HCT116 (cell line): ENCODE results near the gene MMP12. TPM values are rescaled to one million over a fixed set of nuclear protein-coding genes. Genes with fewer than 3 reads are reported as not detected.

Experiments
- ATAC-seq: fragments of 200-7000 bp; cut with Tn5 transposase; 2 replicates; pipeline ENCODE4 v1.9.1; 2020; ENCODE audit warnings: mild to moderate bottlenecking, moderate library complexity
- BruUV-seq: library from RNA; stranded (reverse); fragments of 400-500 nt; replicated peaks from 2 replicates; lab custom pipeline; 2021; lab: Mats Ljungman, UMichigan
- CTCF ChIA-PET: fragments of 300-600 bp; sonication (Branson Sonifier 250); formaldehyde crosslinking; loops from one replicate; lab custom pipeline; 2021; ENCODE audit warnings: antibody characterized with exemption; lab: Charles Lee
- POLR2A ChIA-PET: fragments of 300-600, 350-600 bp; sonication (Branson Sonifier 250); formaldehyde crosslinking; loops from one replicate; lab custom pipeline; 2021; ENCODE audit warnings: antibody characterized with exemption; lab: Charles Lee
- RAD21 ChIA-PET, 2 experiments: fragments of 300-600 bp; sonication (Branson Sonifier 250); formaldehyde crosslinking; loops; one replicate each; lab custom pipeline; 2023; ENCODE audit warnings: low total read pairs in 2 of 2; ENCODE audit not compliant: uncharacterized antibody in 2 of 2, unreplicated experiment in 2 of 2, low non-redundant PET in 1 of 2; lab: Charles Lee
- DNase-seq: peaks from one replicate; pipeline ENCODE4 v3.0.0-alpha.2; 2010; ENCODE audit warnings: low read depth, low spot score
- H2AFZ ChIP-seq: fragments of 200-600 bp; shearing (Covaris generic), sonication (generic); 2 replicates; pipeline ENCODE4 v1.6.1; 2017; ENCODE audit warnings: low read depth, mixed run types, mixed read lengths, antibody characterized with exemption, low read length; ENCODE audit not compliant: poor library complexity, severe bottlenecking
- H3K27ac ChIP-seq: 2 replicates; pipeline ENCODE4 v1.5.1; 2012; ENCODE audit warnings: low read depth, low read length
- H3K27me3 ChIP-seq: fragments of 200-600 bp; sonication (generic); 2 replicates; pipeline ENCODE4 v1.6.1; 2016; ENCODE audit warnings: mixed run types, low read length, mixed read lengths; ENCODE audit not compliant: insufficient read depth
- H3K36me3 ChIP-seq, 2 experiments: fragments of 200-500 bp in 1 of 2; fragments of 200-600 bp in 1 of 2; sonication (Bioruptor generic) in 1 of 2; sonication (generic) in 1 of 2; 2 replicates each; pipeline versions ENCODE4 v1.5.1 to v1.6.1; 2014 to 2016; ENCODE audit warnings: low read length in 2 of 2, inconsistent platforms in 1 of 2, mixed read lengths in 1 of 2, mixed run types in 1 of 2; ENCODE audit not compliant: insufficient read depth in 2 of 2, control insufficient read depth in 1 of 2
- H3K4me1 ChIP-seq, 2 experiments: fragments of 200-600 bp in 1 of 2; sonication (generic) in 1 of 2; 2 replicates each; pipeline versions ENCODE4 v1.5.1 to v1.6.1; 2012 to 2017; ENCODE audit warnings: low read length in 2 of 2, inconsistent platforms in 1 of 2, mild to moderate bottlenecking in 1 of 2, mixed read lengths in 1 of 2, mixed run types in 1 of 2, moderate library complexity in 1 of 2; ENCODE audit not compliant: insufficient read depth in 2 of 2, control insufficient read depth in 1 of 2
- H3K4me2 ChIP-seq: fragments of 200-600 bp; sonication (generic); 2 replicates; pipeline ENCODE4 v1.6.1; 2017; ENCODE audit warnings: mixed run types, low read length, mixed read lengths
- H3K4me3 ChIP-seq, 2 experiments: fragments of 200-600 bp in 1 of 2; sonication (generic) in 1 of 2; replicated peaks in 1 of 2; 2 replicates each; pipeline ENCODE4 v1.5.1; 2011 to 2016; ENCODE audit warnings: low read length in 2 of 2, control low read depth in 1 of 2, low read depth in 1 of 2, mild to moderate bottlenecking in 1 of 2, mixed read lengths in 1 of 2, mixed run types in 1 of 2
- H3K79me2 ChIP-seq: fragments of 200-600 bp; sonication (generic); 2 replicates; pipeline ENCODE4 v1.6.1; 2017; ENCODE audit warnings: mild to moderate bottlenecking, mixed run types, low read length, moderate library complexity, mixed read lengths; ENCODE audit not compliant: insufficient read depth
- H3K9ac ChIP-seq: fragments of 200-600 bp; sonication (generic); 2 replicates; pipeline ENCODE4 v1.6.1; 2016; ENCODE audit warnings: low read length, mixed read lengths
- H3K9me2 ChIP-seq: fragments of 200-600 bp; sonication (generic), shearing (Covaris generic); 2 replicates; pipeline ENCODE4 v1.6.1; 2017; ENCODE audit warnings: mixed run types, mild to moderate bottlenecking, moderate library complexity; ENCODE audit not compliant: insufficient read depth
- H3K9me3 ChIP-seq, 2 experiments: fragments of 200-500 bp in 1 of 2; fragments of 200-600 bp in 1 of 2; sonication (Bioruptor generic) in 1 of 2; sonication (generic) in 1 of 2; 2 replicates each; pipeline ENCODE4 v1.6.1; 2014 to 2017; ENCODE audit warnings: low read length in 2 of 2, mixed read lengths in 2 of 2, inconsistent platforms in 1 of 2, low read depth in 1 of 2, mild to moderate bottlenecking in 1 of 2, mixed run types in 1 of 2, moderate library complexity in 1 of 2; ENCODE audit not compliant: control insufficient read depth in 1 of 2, insufficient read depth in 1 of 2
- H4K20me1 ChIP-seq: fragments of 200-600 bp; sonication (generic), shearing (Covaris generic); 2 replicates; pipeline ENCODE4 v1.6.1; 2017; ENCODE audit warnings: mixed run types, mild to moderate bottlenecking, moderate library complexity; ENCODE audit not compliant: insufficient read depth
- ATF3 ChIP-seq: IDR thresholded peaks from 2 replicates; pipeline ENCODE4 v1.6.1; 2012
- CBX3 ChIP-seq: IDR thresholded peaks from 2 replicates; pipeline ENCODE4 v1.6.1; 2012; ENCODE audit warnings: low read depth
- CEBPB ChIP-seq: IDR thresholded peaks from 2 replicates; pipeline ENCODE4 v1.6.1; 2012; ENCODE audit warnings: low read depth
- EGR1 ChIP-seq: IDR thresholded peaks from 2 replicates; pipeline ENCODE4 v1.6.1; 2012; ENCODE audit warnings: low read depth
- ELF1 ChIP-seq: IDR thresholded peaks from 2 replicates; pipeline ENCODE4 v1.6.1; 2012; ENCODE audit warnings: low read depth, borderline replicate concordance
- EZH2phosphoT487 ChIP-seq: fragments of 200-600 bp; IDR thresholded peaks from 2 replicates; pipeline ENCODE4 v1.6.1; 2018; ENCODE audit warnings: antibody characterized with exemption, borderline replicate concordance
- FOSL1 ChIP-seq: IDR thresholded peaks from 2 replicates; pipeline ENCODE4 v1.6.1; 2012; ENCODE audit warnings: low read depth
- MAX ChIP-seq: IDR thresholded peaks from 2 replicates; pipeline ENCODE4 v1.6.1; 2012
- POLR2A ChIP-seq: IDR thresholded peaks from 2 replicates; pipeline ENCODE4 v1.7.0; 2011; ENCODE audit warnings: borderline replicate concordance; ENCODE audit not compliant: insufficient read depth, insufficient read length; ENCODE audit errors: extremely low read depth
- POLR2AphosphoS5 ChIP-seq: IDR thresholded peaks from 2 replicates; pipeline ENCODE4 v1.6.1; 2011; ENCODE audit warnings: mild to moderate bottlenecking, low read depth, low read length, moderate library complexity
- RAD21 ChIP-seq: IDR thresholded peaks from 2 replicates; pipeline ENCODE4 v1.6.1; 2012; ENCODE audit warnings: low read depth, mild to moderate bottlenecking
- SP1 ChIP-seq: IDR thresholded peaks from 2 replicates; pipeline ENCODE4 v1.6.1; 2012; ENCODE audit warnings: low read depth
- SRF ChIP-seq: IDR thresholded peaks from 2 replicates; pipeline ENCODE4 v1.6.1; 2012; ENCODE audit warnings: low read depth
- intact Hi-C: fragments of 100-400 bp; cut with micrococcal nuclease; formaldehyde crosslinking; loops from 2 replicates; pipeline ENCODE4 v1.10.0; 2022
- total RNA-seq: library from RNA; stranded (reverse); gene quantifications from one replicate; pipeline ENCODE4 v1.2.1, GENCODE V29; 2021; ENCODE audit not compliant: unreplicated experiment
- TF ChIP-seq, protein P1 (sequence below), 3 experiments: fragments of 200-600 bp in 1 of 3; sonication (generic) in 1 of 3; IDR thresholded peaks in 2 of 3; conservative IDR thresholded peaks in 1 of 3; 2 replicates each; pipeline ENCODE4 v1.5.1; 2012 to 2017; ENCODE audit warnings: low read depth in 2 of 3, low read length in 2 of 3, antibody characterized with exemption in 1 of 3, borderline replicate concordance in 1 of 3, control low read depth in 1 of 3, mild to moderate bottlenecking in 1 of 3, mixed read lengths in 1 of 3, mixed run types in 1 of 3, moderate library complexity in 1 of 3; ENCODE audit not compliant: insufficient read depth in 1 of 3
- TF ChIP-seq, protein P2 (sequence below): IDR thresholded peaks from 2 replicates; pipeline ENCODE4 v1.6.1; 2012; ENCODE audit warnings: low read depth

Gene MMP12
- total RNA-seq, 1 experiment from 2014 or later: not detected

GRCh38 chr11:102850973-102851745, 23.6 kb downstream of the MMP12 start:
- Histone ChIP-seq H3K9me3 (no peaks in the 10 kb centered on the region), H3K27ac (no peak overlapping the region), H3K79me2 (no peaks in the 10 kb centered on the region), H3K4me2 (no peak overlapping the region), H4K20me1 (no peaks in the 10 kb centered on the region), H3K9me2 (no peaks in the 10 kb centered on the region), H3K9ac (no peak overlapping the region), H3K4me1 (no peaks in the 10 kb centered on the region), H2AFZ (no peak overlapping the region), H3K36me3 (no peaks in the 10 kb centered on the region), H3K4me3 (no peak overlapping the region), H3K27me3 (no peaks in the 10 kb centered on the region)
- intact Hi-C loops: no loop called here
- ChIA-PET RAD21 (no interaction called here), CTCF (interaction anchor here (1.6 kb wide), 1 partner anchor 63 kb away, joined by 4 read pairs; no protein-coding TSS in a partner anchor), POLR2A (no interaction called here)
- no TSS peak for BruUV-seq
- DNase-seq (no peak), ATAC-seq (no peak)
- TF ChIP-seq EZH2phosphoT487: no peak
- TF ChIP-seq ELF1: no peak
- TF ChIP-seq, protein P1, sequence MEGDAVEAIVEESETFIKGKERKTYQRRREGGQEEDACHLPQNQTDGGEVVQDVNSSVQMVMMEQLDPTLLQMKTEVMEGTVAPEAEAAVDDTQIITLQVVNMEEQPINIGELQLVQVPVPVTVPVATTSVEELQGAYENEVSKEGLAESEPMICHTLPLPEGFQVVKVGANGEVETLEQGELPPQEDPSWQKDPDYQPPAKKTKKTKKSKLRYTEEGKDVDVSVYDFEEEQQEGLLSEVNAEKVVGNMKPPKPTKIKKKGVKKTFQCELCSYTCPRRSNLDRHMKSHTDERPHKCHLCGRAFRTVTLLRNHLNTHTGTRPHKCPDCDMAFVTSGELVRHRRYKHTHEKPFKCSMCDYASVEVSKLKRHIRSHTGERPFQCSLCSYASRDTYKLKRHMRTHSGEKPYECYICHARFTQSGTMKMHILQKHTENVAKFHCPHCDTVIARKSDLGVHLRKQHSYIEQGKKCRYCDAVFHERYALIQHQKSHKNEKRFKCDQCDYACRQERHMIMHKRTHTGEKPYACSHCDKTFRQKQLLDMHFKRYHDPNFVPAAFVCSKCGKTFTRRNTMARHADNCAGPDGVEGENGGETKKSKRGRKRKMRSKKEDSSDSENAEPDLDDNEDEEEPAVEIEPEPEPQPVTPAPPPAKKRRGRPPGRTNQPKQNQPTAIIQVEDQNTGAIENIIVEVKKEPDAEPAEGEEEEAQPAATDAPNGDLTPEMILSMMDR (IDR thresholded peaks at IDR 0.05 in 2 of 3, conservative IDR thresholded peaks at IDR 0.05 in 1 of 3; ENCODE audit: borderline replicate concordance in 1 of 3, insufficient read depth in 1 of 3, low read depth in 2 of 3, low read length in 2 of 3): no peak
- no peak for TF ChIP-seq FOSL1
- no peak for TF ChIP-seq EGR1
- no peak for TF ChIP-seq MAX
- TF ChIP-seq CBX3: no peak
- no peak for TF ChIP-seq POLR2A
- TF ChIP-seq CEBPB: no peak
- TF ChIP-seq ATF3: no peak
- no peak for TF ChIP-seq RAD21
- TF ChIP-seq, protein P2, sequence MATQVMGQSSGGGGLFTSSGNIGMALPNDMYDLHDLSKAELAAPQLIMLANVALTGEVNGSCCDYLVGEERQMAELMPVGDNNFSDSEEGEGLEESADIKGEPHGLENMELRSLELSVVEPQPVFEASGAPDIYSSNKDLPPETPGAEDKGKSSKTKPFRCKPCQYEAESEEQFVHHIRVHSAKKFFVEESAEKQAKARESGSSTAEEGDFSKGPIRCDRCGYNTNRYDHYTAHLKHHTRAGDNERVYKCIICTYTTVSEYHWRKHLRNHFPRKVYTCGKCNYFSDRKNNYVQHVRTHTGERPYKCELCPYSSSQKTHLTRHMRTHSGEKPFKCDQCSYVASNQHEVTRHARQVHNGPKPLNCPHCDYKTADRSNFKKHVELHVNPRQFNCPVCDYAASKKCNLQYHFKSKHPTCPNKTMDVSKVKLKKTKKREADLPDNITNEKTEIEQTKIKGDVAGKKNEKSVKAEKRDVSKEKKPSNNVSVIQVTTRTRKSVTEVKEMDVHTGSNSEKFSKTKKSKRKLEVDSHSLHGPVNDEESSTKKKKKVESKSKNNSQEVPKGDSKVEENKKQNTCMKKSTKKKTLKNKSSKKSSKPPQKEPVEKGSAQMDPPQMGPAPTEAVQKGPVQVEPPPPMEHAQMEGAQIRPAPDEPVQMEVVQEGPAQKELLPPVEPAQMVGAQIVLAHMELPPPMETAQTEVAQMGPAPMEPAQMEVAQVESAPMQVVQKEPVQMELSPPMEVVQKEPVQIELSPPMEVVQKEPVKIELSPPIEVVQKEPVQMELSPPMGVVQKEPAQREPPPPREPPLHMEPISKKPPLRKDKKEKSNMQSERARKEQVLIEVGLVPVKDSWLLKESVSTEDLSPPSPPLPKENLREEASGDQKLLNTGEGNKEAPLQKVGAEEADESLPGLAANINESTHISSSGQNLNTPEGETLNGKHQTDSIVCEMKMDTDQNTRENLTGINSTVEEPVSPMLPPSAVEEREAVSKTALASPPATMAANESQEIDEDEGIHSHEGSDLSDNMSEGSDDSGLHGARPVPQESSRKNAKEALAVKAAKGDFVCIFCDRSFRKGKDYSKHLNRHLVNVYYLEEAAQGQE: no peak
- TF ChIP-seq SRF: no peak
- no peak for TF ChIP-seq SP1
- no peak for TF ChIP-seq POLR2AphosphoS5
